Stimulated activated CD4-positive, alpha-beta T cell treated with anti-CD3 and anti-CD28 coated beads, TNF-alpha, amount 100 ng/mL, for 24 hours (primary cell): ENCODE results near the gene PGBD5.
"Not testable (repeated sequence)": the region's sequence is repeated elsewhere in the genome, so short reads cannot be mapped to it uniquely, and the experiment has no call there.

ENCODE experiments used
- DNase-seq, 3 experiments: peaks; one replicate each; pipeline ENCODE4 v3.0.0-alpha.2; 2020; ENCODE audit warnings: low read depth in 3 of 3

PGBD5 gene, protein sequence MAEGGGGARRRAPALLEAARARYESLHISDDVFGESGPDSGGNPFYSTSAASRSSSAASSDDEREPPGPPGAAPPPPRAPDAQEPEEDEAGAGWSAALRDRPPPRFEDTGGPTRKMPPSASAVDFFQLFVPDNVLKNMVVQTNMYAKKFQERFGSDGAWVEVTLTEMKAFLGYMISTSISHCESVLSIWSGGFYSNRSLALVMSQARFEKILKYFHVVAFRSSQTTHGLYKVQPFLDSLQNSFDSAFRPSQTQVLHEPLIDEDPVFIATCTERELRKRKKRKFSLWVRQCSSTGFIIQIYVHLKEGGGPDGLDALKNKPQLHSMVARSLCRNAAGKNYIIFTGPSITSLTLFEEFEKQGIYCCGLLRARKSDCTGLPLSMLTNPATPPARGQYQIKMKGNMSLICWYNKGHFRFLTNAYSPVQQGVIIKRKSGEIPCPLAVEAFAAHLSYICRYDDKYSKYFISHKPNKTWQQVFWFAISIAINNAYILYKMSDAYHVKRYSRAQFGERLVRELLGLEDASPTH

GRCh38 chr1:230426246-230427093 is at the start of gene PGBD5:
PGBD5 (minus strand) TSS chr1:230426332; CDS start chr1:230425928, 404 bp downstream.
- DNase-seq, result peak in 2 of 3 experiments; percentile 21 to 60

DNA sequence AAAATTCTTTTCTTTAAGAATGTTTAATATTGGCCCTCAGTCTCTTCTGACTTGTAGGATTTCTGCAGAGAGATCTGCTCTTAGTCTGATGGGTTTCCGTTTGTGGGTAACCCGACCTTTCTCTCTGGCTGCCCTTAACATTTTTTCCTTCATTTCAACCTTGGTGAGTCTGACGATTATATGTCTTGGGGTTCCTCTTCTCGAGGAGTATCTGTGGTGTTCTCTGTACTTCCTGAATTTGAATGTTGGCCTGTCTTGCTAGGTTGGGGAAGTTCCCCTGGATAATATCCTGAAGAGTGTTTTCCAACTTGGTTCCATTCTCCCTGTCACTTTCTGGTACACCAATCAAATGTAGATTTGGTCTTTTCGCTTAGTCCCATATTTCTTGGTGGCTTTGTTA is 48.8 kb upstream of the PGBD5 start:
- DNase-seq, result not testable (repeated sequence)

DNA sequence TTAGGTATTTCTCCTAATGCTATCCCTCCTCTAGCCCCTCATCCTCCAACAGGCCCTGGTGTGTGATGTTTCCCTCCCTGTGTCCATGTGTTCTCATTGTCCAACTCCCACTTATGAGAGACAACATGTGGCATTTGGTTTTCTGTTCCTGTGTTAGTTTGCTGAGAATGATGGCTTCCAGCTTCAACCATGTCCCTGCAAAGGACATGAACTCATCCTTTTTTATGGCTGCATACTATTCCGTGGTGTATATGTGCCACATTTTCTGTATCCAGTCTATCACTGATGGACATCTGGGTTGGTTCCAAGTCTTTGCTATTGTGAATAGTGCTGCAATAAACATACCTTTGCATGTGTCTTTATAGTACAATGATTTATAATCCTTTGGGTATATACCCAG is 44.6 kb upstream of the PGBD5 start:
- DNase-seq, result not testable (repeated sequence)

GRCh38 chr1:230469271-230469670 is 43.1 kb upstream of the PGBD5 start:
- no peak for DNase-seq

DNA sequence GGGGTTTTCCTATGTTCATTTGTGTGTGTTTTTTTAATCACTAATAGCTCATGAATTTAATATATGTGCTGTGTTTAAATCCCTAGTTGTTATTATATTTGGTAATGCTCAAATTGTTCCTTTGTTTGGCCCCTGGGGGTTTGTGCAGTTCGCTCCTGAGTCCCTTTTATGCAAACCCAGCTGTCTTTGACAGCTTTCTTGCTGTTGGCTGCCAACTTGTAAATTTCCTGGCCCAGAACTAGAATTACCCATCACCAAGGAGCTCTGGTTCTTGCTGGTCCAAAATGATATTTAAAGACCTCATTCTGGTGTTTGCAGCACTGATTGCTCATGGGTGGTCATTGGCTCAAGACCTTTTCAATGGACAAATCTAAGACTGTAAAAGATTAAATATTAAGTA is 39.6 kb upstream of the PGBD5 start:
- DNase-seq, result no peak

GRCh38 chr1:230464671-230465070 is 38.5 kb upstream of the PGBD5 start:
- no peak for DNase-seq

DNA sequence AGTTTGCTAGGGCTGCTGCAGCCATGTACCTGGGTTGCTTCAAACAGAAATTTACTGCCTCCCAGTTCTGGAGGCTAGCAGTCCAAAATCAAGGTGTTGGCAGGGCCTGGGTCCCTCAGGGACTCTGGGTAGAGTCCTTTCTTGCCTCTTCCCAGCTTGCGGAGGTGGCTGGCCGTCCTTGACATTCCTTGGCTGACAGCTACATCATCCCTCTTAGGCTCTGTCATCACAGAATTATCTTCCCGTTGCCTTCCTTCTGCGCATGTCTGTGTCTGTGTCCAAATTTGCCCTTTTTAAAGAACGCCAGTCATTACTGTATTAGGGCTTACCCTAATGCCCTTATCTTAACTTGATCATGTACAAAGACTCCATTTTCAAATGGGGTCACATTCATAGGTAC is 37.6 kb upstream of the PGBD5 start:
- no peak for DNase-seq

GRCh38 chr1:230463326-230463725 is 37.2 kb upstream of the PGBD5 start:
- no peak for DNase-seq

DNA sequence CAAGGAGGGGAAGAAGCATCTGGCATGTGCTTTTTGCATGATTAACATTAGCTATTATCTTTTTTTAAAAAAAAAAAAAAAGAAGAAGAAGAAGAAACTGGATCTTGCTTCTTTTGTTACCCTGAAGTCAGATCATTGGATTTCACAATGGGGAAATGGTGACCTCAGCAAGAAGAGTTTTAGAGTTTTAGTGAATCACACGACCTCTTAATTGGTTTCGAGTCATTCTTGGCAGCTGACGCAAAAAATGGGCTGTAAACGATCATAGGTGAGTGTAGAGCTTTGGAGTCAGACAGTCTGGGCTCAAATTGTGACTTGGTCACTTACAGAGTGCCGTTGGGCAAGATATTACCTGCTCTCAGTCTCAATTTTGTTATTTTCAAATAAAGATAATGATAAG is 33.3 kb upstream of the PGBD5 start:
- DNase-seq, result no peak

DNA sequence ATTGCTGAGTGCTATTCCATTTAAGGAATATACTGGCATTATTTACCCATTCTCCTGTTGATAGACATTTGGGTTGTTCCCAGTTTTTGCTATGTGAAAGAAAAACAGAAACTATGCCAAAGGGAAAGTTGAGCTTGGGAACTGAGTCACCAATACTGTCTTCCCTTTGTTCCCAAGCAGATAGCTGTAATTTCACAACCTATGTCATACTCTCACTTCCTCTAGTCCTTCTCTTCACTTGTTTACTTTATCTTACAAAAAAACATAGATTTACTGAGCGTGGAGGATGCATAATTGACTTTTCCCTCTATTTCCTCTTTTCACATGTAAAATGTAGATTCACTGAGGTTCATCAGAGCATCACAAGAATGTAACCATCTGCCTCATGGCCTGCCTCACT is 32.4 kb upstream of the PGBD5 start:
- DNase-seq, result no peak

DNA sequence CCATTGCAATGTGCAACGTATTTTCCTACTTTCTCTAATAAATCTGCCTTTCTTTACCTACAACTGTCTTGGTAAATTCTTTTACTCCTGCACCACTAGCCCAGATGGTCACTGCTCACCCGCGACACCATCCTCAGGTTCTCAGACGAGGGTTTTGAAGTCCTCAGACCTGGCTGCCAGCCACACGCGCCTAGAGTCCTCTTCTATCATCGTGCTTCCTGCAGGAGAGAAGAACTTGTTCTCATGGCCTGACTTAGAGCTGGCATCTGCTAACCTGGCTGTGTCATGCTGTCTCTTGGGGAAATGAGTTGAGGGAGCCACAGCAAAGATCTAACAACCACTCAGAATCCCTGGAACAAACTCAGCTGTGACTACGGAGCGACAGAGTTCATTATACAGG is 30.3 kb upstream of the PGBD5 start:
- no peak for DNase-seq

- DNase-seq, result no peak
Measured at GRCh38 chr1:230455291-230455690, 29.2 kb upstream of the PGBD5 start.

DNA sequence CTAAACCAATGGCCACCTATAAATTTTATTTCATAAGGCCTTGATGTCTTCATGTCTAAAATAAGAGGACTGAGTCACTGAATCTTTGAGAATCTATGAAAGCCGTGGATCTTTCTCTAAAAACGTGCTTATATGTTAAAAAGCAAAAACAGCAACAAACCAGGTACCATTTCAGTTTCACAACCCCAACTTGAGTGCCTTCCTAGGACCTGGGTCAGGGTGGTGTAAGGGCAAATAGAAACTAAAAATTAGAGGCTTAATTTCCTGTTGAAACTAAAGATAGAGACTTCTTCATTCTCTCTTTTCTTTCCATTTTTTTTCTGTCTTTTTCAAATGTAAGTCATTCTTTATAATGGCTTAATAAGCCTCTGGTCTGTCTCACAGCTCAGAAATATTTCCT is 27.2 kb upstream of the PGBD5 start:
- DNase-seq, result no peak

- no peak for DNase-seq
Measured at GRCh38 chr1:230441183-230442029, 15.3 kb upstream of the PGBD5 start.

- DNase-seq, result no peak
Measured at GRCh38 chr1:230435108-230435507, 9.0 kb upstream of the PGBD5 start.

DNA sequence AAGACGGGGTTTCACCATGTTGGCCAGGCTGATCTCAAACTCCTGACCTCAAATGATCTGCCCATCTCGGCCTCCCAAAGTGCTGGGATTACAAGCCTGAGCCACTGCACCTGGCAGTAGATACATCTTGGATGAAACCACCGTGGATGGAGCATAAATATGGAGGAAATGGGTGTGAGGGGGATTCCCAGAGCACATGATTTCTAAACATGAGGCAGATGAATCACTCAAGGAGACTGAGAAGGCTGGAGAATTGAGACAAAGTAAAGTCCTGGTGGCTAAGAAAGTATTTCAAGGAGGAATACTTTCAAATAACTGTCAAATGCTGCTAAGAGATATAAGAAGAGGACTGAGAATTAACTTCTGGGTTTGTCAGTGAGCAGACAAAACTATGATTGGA is 5.4 kb upstream of the PGBD5 start:
- no peak for DNase-seq

GRCh38 chr1:230430499-230430898 is 4.4 kb upstream of the PGBD5 start:
- no peak for DNase-seq

GRCh38 chr1:230429067-230429735 is 3.1 kb upstream of the PGBD5 start:
- DNase-seq, result no peak

DNA sequence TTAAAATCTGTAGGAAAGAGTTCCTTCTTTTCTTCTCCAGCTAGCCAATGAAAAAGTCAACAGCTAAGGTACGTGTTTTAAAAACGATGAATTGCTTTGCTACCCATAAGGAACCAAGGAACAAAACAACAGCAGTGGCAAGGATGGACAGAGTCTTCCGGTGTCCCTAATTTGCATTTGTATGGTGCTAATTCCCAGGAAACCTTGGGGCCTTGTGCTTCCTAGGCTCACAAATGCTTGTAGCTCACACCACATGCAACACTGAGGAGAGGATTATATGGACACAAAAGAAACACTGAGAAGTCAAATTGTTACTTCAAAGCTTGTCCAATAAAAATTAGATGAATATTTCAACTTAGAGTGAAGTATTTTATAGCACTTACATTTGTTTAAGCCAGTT is 1.8 kb upstream of the PGBD5 start:
- no peak for DNase-seq

DNA sequence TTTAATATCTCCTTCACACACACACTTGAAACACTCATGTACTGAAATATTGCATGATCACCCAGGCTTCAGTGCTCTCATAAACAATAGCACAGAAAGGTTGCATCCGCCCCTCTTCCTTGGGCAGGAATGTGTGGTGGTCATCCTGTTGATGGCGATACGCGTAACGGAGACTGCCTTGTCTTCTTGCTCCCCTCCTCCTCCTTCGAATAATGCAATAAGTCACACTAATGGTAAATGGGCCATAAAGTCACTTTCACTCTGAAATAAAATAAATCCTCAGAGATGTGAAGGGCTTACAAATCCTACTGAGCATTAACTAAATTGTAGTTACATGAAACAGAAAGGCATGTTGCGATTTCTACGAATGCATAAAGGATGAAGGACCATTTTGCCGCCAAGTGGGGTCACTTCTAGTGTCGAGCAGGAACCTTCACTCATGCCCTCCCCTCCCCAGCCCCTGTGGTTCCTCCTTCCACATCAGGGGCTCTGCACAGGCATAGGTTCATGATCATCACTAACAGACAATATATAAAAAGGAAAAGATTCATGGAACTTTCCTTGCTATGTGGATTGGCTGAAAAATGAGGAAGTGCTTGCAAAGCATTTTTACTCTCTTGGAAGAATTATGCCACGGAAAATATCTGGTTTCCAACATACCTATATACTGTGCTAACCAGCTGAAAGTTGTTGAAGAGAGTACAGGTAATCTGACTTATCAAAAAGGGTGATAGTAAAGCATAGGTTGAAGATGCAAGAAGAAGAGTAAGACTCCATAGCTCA is 1.2 kb upstream of the PGBD5 start:
- DNase-seq, result no peak
